Trophoblast cell (in vitro differentiated cells and primary cell): ENCODE measurements around the gene RYR1.

ENCODE experiments used
- DNase-seq, 2 donors: peaks; one replicate each; pipeline ENCODE4 v3.0.0-alpha.2; 2016
- H2AFZ ChIP-seq: 2 replicates; pipeline ENCODE4 v1.6.1; 2013; ENCODE audit warnings: low read length, moderate library complexity, mild to moderate bottlenecking; ENCODE audit not compliant: insufficient read depth, poor library complexity
- H2AK5ac ChIP-seq: 2 replicates; pipeline ENCODE4 v1.6.1; 2013; ENCODE audit warnings: mild to moderate bottlenecking, low read length
- H2BK120ac ChIP-seq: 2 replicates; pipeline ENCODE4 v1.6.1; 2013; ENCODE audit warnings: low read length, mild to moderate bottlenecking, moderate library complexity; ENCODE audit not compliant: insufficient read depth, poor library complexity
- H2BK12ac ChIP-seq: 2 replicates; pipeline ENCODE4 v1.6.1; 2013; ENCODE audit warnings: mild to moderate bottlenecking, low read length, moderate library complexity
- H2BK5ac ChIP-seq: 2 replicates; pipeline ENCODE4 v1.6.1; 2013; ENCODE audit warnings: low read length, low read depth, moderate library complexity, mild to moderate bottlenecking; ENCODE audit not compliant: poor library complexity
- H3K14ac ChIP-seq: 2 replicates; pipeline ENCODE4 v1.6.1; 2013; ENCODE audit warnings: mild to moderate bottlenecking, low read length
- H3K18ac ChIP-seq: 2 replicates; pipeline ENCODE4 v1.6.1; 2013; ENCODE audit warnings: mild to moderate bottlenecking, low read length
- H3K23ac ChIP-seq: 2 replicates; pipeline ENCODE4 v1.6.1; 2013; ENCODE audit warnings: low read length
- H3K27ac ChIP-seq: 2 replicates; pipeline ENCODE4 v1.5.1; 2013; ENCODE audit warnings: low read depth, mild to moderate bottlenecking, inconsistent platforms, low read length, moderate library complexity
- H3K27me3 ChIP-seq: 2 replicates; pipeline ENCODE4 v1.6.1; 2013; ENCODE audit warnings: inconsistent platforms, mild to moderate bottlenecking, low read length, moderate library complexity; ENCODE audit not compliant: insufficient read depth
- H3K36me3 ChIP-seq, 2 experiments: 1 replicate in 1 of 2; 2 replicates in 1 of 2; pipeline ENCODE4 v1.6.1; 2013; ENCODE audit warnings: low read length in 2 of 2, mild to moderate bottlenecking in 2 of 2, moderate library complexity in 1 of 2; ENCODE audit not compliant: insufficient read depth in 2 of 2, control insufficient read depth in 1 of 2
- H3K4ac ChIP-seq: 2 replicates; pipeline ENCODE4 v1.6.1; 2013; ENCODE audit warnings: low read depth, mild to moderate bottlenecking, low read length, moderate library complexity
- H3K4me1 ChIP-seq, 2 experiments: 1 replicate in 1 of 2; 2 replicates in 1 of 2; pipeline ENCODE4 v1.6.1; 2013; ENCODE audit warnings: low read length in 2 of 2, mild to moderate bottlenecking in 2 of 2, moderate library complexity in 1 of 2; ENCODE audit not compliant: insufficient read depth in 2 of 2, control insufficient read depth in 1 of 2
- H3K4me2 ChIP-seq: 2 replicates; pipeline ENCODE4 v1.6.1; 2013; ENCODE audit warnings: inconsistent platforms, mild to moderate bottlenecking, low read length, moderate library complexity
- H3K4me3 ChIP-seq: 2 replicates; pipeline ENCODE4 v1.5.1; 2013; ENCODE audit warnings: mild to moderate bottlenecking, low read depth, low read length, inconsistent platforms
- H3K79me1 ChIP-seq: one replicate; pipeline ENCODE4 v1.6.1; 2013; ENCODE audit warnings: low read length
- H3K79me2 ChIP-seq: 2 replicates; pipeline ENCODE4 v1.6.1; 2013; ENCODE audit warnings: low read length, mild to moderate bottlenecking; ENCODE audit not compliant: control insufficient read depth, insufficient read depth, poor library complexity
- H3K9ac ChIP-seq: 2 replicates; pipeline ENCODE4 v1.6.1; 2013; ENCODE audit warnings: mild to moderate bottlenecking, low read length
- H3K9me3 ChIP-seq: 2 replicates; pipeline ENCODE4 v1.6.1; 2013; ENCODE audit warnings: low read depth, mild to moderate bottlenecking, control low read depth, inconsistent platforms, low read length; ENCODE audit not compliant: insufficient read depth
- H4K12ac ChIP-seq: 2 replicates; pipeline ENCODE4 v1.6.1; 2013; ENCODE audit warnings: low read depth, mild to moderate bottlenecking, low read length, moderate library complexity
- H4K8ac ChIP-seq: 2 replicates; pipeline ENCODE4 v1.6.1; 2013; ENCODE audit warnings: low read depth, mild to moderate bottlenecking, low read length, moderate library complexity
- H4K91ac ChIP-seq: one replicate; pipeline ENCODE4 v1.6.1; 2013; ENCODE audit warnings: low read depth, mild to moderate bottlenecking, low read length, moderate library complexity
- WGBS: extraction: QIAGEN DNeasy Blood & Tissue Kit; methylation state at CpG from one replicate; pipeline ENCODE4 v1.1.7; 2013; ENCODE audit warnings: missing lambda C conversion rate; ENCODE audit not compliant: insufficient read length, insufficient coverage; ENCODE audit errors: extremely low coverage; 5-methylcytosine and 5-hydroxymethylcytosine counted together

The RYR1 gene

GRCh38 chr19:38523319-38523718 lies 89.8 kb downstream of the RYR1 start:
- no peak overlapping the region for H3K14ac ChIP-seq
- no peaks in the 10 kb centered on the region for H3K27me3 ChIP-seq
- no peak overlapping the region for H4K8ac ChIP-seq
- H3K4me1 ChIP-seq, result no peaks in the 10 kb centered on the region
- no peaks in the 10 kb centered on the region for H3K79me2 ChIP-seq
- no peak overlapping the region for H3K4me3 ChIP-seq
- H3K27ac ChIP-seq, result no peak overlapping the region
- no peaks in the 10 kb centered on the region for H3K36me3 ChIP-seq
- no peak overlapping the region for H4K91ac ChIP-seq
- H2AFZ ChIP-seq, result no peak overlapping the region
- no peak overlapping the region for H4K12ac ChIP-seq
- H3K23ac ChIP-seq, result no peak overlapping the region
- H3K4me2 ChIP-seq, result no peak overlapping the region
- H3K79me1 ChIP-seq, result no peaks in the 10 kb centered on the region
- DNase-seq, result no peak
- H2BK120ac ChIP-seq, result no peak overlapping the region
- H3K4ac ChIP-seq, result no peak overlapping the region
- H2BK5ac ChIP-seq, result no peak overlapping the region
- no CpG with 5 or more reads among the region's 3 CpGs for WGBS
- H3K18ac ChIP-seq, result no peak overlapping the region
- H2AK5ac ChIP-seq, result no peak overlapping the region
- H2BK12ac ChIP-seq, result no peak overlapping the region
- H3K9me3 ChIP-seq, result peaks cover 6% of the 10 kb centered on the region
- H3K9ac ChIP-seq, result no peak overlapping the region

DNA sequence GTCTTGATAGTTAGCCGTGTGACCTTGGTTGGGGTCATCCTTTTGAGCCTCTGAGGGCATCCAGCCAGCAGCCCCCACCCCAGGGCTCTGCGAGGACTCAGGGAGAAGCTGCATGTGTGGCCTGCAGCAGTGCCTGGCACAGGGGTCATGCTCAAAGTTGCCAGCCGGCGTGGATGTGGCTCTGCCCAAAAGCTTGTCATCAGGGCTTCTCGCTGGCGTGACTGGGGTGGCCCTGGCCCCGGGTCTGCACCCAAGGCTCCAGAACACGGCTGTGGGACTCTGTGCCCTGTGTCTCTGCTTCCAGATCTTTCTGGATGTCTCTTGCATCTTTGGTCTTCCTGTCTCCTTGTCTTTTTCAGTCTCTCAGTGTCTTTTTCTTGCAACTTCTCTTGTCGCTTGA lies 90.9 kb downstream of the RYR1 start:
- no peak for DNase-seq
- Histone ChIP-seq H3K4me1 (no peaks in the 10 kb centered on the region), H4K91ac (no peak overlapping the region), H3K4me3 (no peak overlapping the region), H3K27ac (no peak overlapping the region), H4K8ac (no peak overlapping the region), H3K23ac (no peak overlapping the region), H4K12ac (no peak overlapping the region), H2BK5ac (no peak overlapping the region), H3K14ac (no peak overlapping the region), H2BK12ac (no peak overlapping the region), H3K36me3 (no peaks in the 10 kb centered on the region), H2AFZ (no peak overlapping the region), H3K79me2 (no peaks in the 10 kb centered on the region), H3K79me1 (no peaks in the 10 kb centered on the region), H3K9ac (no peak overlapping the region), H2BK120ac (no peak overlapping the region), H3K4me2 (no peak overlapping the region), H3K4ac (no peak overlapping the region), H2AK5ac (no peak overlapping the region), H3K18ac (no peak overlapping the region), H3K27me3 (no peaks in the 10 kb centered on the region), H3K9me3 (peaks cover 7% of the 10 kb centered on the region)
- WGBS, result no CpG with 5 or more reads among the region's 9 CpGs

- no peak overlapping the region for H3K23ac ChIP-seq
- no peak overlapping the region for H3K9ac ChIP-seq
- no peaks in the 10 kb centered on the region for H3K79me1 ChIP-seq
- H3K36me3 ChIP-seq, result no peaks in the 10 kb centered on the region
- peaks cover 7% of the 10 kb centered on the region for H3K9me3 ChIP-seq
- DNase-seq, result no peak
- H2AFZ ChIP-seq, result no peak overlapping the region
- H3K27ac ChIP-seq, result no peak overlapping the region
- H2BK120ac ChIP-seq, result no peak overlapping the region
- H3K4me1 ChIP-seq, result no peaks in the 10 kb centered on the region
- no peak overlapping the region for H4K8ac ChIP-seq
- H2AK5ac ChIP-seq, result no peak overlapping the region
- no peak overlapping the region for H2BK12ac ChIP-seq
- WGBS, result no CpG with 5 or more reads among the region's 22 CpGs
- H3K4me3 ChIP-seq, result no peak overlapping the region
- H3K4me2 ChIP-seq, result no peak overlapping the region
- H3K18ac ChIP-seq, result no peak overlapping the region
- H3K79me2 ChIP-seq, result no peaks in the 10 kb centered on the region
- H4K12ac ChIP-seq, result no peak overlapping the region
- H4K91ac ChIP-seq, result no peak overlapping the region
- no peak overlapping the region for H3K14ac ChIP-seq
- H2BK5ac ChIP-seq, result no peak overlapping the region
- no peak overlapping the region for H3K4ac ChIP-seq
- H3K27me3 ChIP-seq, result no peaks in the 10 kb centered on the region
Observed at GRCh38 chr19:38524994-38525634, 91.6 kb downstream of the RYR1 start.

- WGBS, result no CpG with 5 or more reads among the region's 7 CpGs
- DNase-seq, result no peak
- H4K91ac ChIP-seq, result no peak overlapping the region
Observed at GRCh38 chr19:38526430-38526829, 92.9 kb downstream of the RYR1 start.

More at GRCh38 chr19:38526430-38526829, 92.9 kb downstream of the RYR1 start:
- no peaks in the 10 kb centered on the region for H3K36me3 ChIP-seq
- H2AFZ ChIP-seq, result no peak overlapping the region
- H3K9me3 ChIP-seq, result peaks cover 7% of the 10 kb centered on the region
- no peak overlapping the region for H3K27ac ChIP-seq
- H3K9ac ChIP-seq, result no peak overlapping the region
- no peak overlapping the region for H3K18ac ChIP-seq
- H2BK12ac ChIP-seq, result no peak overlapping the region
- no peak overlapping the region for H3K4ac ChIP-seq
- no peak overlapping the region for H2BK120ac ChIP-seq
- H3K27me3 ChIP-seq, result no peaks in the 10 kb centered on the region
- H4K12ac ChIP-seq, result no peak overlapping the region
- no peak overlapping the region for H3K23ac ChIP-seq
- no peak overlapping the region for H3K4me3 ChIP-seq
- no peak overlapping the region for H4K8ac ChIP-seq
- H3K79me2 ChIP-seq, result no peaks in the 10 kb centered on the region
- H3K4me2 ChIP-seq, result no peak overlapping the region
- no peak overlapping the region for H3K14ac ChIP-seq
- no peak overlapping the region for H2AK5ac ChIP-seq
- H3K4me1 ChIP-seq, result no peaks in the 10 kb centered on the region
- no peak overlapping the region for H2BK5ac ChIP-seq
- no peaks in the 10 kb centered on the region for H3K79me1 ChIP-seq
